Esophagus muscularis mucosa (tissue), 4 donors: ENCODE measurements around the gene PBX3. TPM values are rescaled to one million over a fixed set of nuclear protein-coding genes. Genes with fewer than 3 reads are reported as not detected.

Experiments used
- DNase-seq: peaks from one replicate; pipeline ENCODE4 v3.0.0-alpha.2; 2017; ENCODE audit errors: extremely low spot score
- H3K27ac ChIP-seq, 4 donors: fragments of 200-600 bp; sonication (generic); replicated peaks in 1 of 4; 1 replicate in 3 of 4; 2 replicates in 1 of 4; pipeline ENCODE4 v1.5.1; 2016 to 2019; ENCODE audit warnings: mild to moderate bottlenecking in 1 of 4
- H3K27me3 ChIP-seq, 4 donors: fragments of 200-600 bp; sonication (generic); one replicate each; pipeline versions ENCODE4 v1.5.1 to v1.6.0; 2016 to 2019
- H3K36me3 ChIP-seq, 4 donors: fragments of 200-600 bp; sonication (generic); one replicate each; pipeline ENCODE4 v1.5.1; 2016 to 2019
- H3K4me1 ChIP-seq, 4 donors: fragments of 200-600 bp; sonication (generic); one replicate each; pipeline ENCODE4 v1.5.1; 2016 to 2019
- H3K4me3 ChIP-seq, 4 donors: fragments of 200-600 bp; sonication (generic); 1 replicate in 2 of 4; 2 replicates in 2 of 4; pipeline ENCODE4 v1.5.1; 2016 to 2019; ENCODE audit warnings: mild to moderate bottlenecking in 4 of 4, moderate library complexity in 1 of 4
- H3K9me3 ChIP-seq, 4 donors: fragments of 200-600 bp; sonication (generic); 1 replicate in 3 of 4; 2 replicates in 1 of 4; pipeline ENCODE4 v1.5.1; 2016 to 2019
- EP300 ChIP-seq: sonication (generic); formaldehyde crosslinking; IDR thresholded peaks from one replicate; pipeline ENCODE4 v1.6.1; 2017; ENCODE audit warnings: antibody characterized with exemption
- POLR2A ChIP-seq: fragments of 450-650 bp; IDR thresholded peaks from one replicate; pipeline ENCODE4 v1.6.1; 2017; ENCODE audit warnings: antibody characterized with exemption, moderate library complexity, mild to moderate bottlenecking, low read depth
- POLR2AphosphoS5 ChIP-seq, 2 donors: sonication (generic); formaldehyde crosslinking; IDR thresholded peaks; one replicate each; pipeline ENCODE4 v1.6.1; 2017; ENCODE audit warnings: antibody characterized with exemption in 2 of 2
- WGBS: methylation state at CpG from one replicate; pipeline ENCODE4 v1.1.5; 2018; 5-methylcytosine and 5-hydroxymethylcytosine counted together
- intact Hi-C: fragments of 100-400 bp; cut with DNase I; formaldehyde crosslinking; loops from one replicate; pipeline ENCODE4 v1.15.1; 2023
- total RNA-seq, 4 donors: library from RNA; depleted of rRNA; stranded (reverse); fragments of >200 nt; gene quantifications; one replicate each; pipeline versions ENCODE4 v1.1.0 to v1.2.1, GENCODE V29; 2016
- TF ChIP-seq, protein P1 (sequence below), 3 experiments: fragments of 200-600 bp in 2 of 3; fragments of 450-650 bp in 1 of 3; sonication (generic) in 2 of 3; IDR thresholded peaks; one replicate each; pipeline ENCODE4 v1.5.1; 2017 to 2019; ENCODE audit warnings: antibody characterized with exemption in 3 of 3, mild to moderate bottlenecking in 2 of 3, moderate library complexity in 1 of 3

PBX3 gene
- total RNA-seq, 4 donors from 2014 or later = 50.1 to 82.4 (median 54.3) TPM

DNA sequence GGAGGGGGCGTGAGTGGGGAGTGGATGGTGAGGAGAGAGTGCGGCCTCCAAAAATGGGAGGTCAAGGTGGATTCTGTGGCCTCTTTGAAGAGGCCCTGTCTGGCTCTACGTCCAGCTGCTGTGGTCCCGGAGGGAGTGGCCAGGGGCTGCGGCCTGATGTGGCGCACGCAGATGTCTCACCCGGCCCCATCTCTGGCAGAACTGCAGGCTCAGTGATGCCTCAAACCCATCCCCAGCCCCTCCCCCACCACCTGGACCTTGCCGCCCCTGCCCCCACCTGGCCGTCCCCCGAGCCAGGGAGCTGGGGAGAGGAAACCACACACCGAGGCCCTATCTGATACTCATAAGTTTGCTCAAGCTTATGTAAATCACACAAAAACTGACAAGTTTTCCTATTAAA, 267.6 kb downstream of the PBX3 start:
- TF ChIP-seq POLR2A (no peak), POLR2AphosphoS5 (IDR thresholded peaks at IDR 0.05) (no peak), EP300 (no peak)
- TF ChIP-seq, protein P1, sequence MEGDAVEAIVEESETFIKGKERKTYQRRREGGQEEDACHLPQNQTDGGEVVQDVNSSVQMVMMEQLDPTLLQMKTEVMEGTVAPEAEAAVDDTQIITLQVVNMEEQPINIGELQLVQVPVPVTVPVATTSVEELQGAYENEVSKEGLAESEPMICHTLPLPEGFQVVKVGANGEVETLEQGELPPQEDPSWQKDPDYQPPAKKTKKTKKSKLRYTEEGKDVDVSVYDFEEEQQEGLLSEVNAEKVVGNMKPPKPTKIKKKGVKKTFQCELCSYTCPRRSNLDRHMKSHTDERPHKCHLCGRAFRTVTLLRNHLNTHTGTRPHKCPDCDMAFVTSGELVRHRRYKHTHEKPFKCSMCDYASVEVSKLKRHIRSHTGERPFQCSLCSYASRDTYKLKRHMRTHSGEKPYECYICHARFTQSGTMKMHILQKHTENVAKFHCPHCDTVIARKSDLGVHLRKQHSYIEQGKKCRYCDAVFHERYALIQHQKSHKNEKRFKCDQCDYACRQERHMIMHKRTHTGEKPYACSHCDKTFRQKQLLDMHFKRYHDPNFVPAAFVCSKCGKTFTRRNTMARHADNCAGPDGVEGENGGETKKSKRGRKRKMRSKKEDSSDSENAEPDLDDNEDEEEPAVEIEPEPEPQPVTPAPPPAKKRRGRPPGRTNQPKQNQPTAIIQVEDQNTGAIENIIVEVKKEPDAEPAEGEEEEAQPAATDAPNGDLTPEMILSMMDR (IDR thresholded peaks at IDR 0.05) = no peak
- H3K9me3 ChIP-seq = peaks cover 0 to 1% (median under 1%) of the 10 kb centered on the region in 4 donors
- 68% methylated on average over 12 of the region's 12 CpGs for WGBS
- intact Hi-C loops = no loop called here
- no peak overlapping the region for H3K27ac ChIP-seq
- no peak for DNase-seq
- H3K27me3 ChIP-seq = no peaks in the 10 kb centered on the region
- no peaks in the 10 kb centered on the region for H3K4me1 ChIP-seq
- H3K36me3 ChIP-seq = no peaks in the 10 kb centered on the region
- H3K4me3 ChIP-seq = no peak overlapping the region

DNA sequence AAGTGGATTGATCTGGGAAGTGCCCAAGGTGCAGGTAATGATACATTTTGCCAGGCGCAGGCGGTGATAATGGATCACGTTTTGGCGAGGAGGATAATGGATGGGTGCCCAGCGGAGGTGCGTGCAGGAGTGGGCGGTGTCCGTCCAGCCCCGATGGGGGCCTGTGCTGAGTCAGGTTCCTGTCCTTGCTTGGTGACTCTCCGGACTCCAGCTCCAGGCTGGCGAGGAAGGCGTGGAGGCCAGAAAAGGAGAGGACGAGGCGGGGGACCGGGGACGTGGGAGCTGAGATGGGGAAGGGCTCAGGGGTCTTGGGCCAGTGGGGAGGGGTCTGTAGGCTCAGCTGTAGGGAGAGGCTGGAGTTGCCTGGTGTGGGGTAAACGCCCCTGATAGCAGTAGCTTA, 268.3 kb downstream of the PBX3 start:
- no peaks in the 10 kb centered on the region for H3K27me3 ChIP-seq
- no peak overlapping the region for H3K27ac ChIP-seq
- no peak for DNase-seq
- no peaks in the 10 kb centered on the region for H3K9me3 ChIP-seq
- no peaks in the 10 kb centered on the region for H3K4me1 ChIP-seq
- H3K4me3 ChIP-seq = no peak overlapping the region
- WGBS = 94% methylated on average over 17 of the region's 17 CpGs
- intact Hi-C loops = no loop called here
- H3K36me3 ChIP-seq = no peaks in the 10 kb centered on the region
- TF ChIP-seq, protein P1 (IDR thresholded peaks at IDR 0.05) = no peak

DNA sequence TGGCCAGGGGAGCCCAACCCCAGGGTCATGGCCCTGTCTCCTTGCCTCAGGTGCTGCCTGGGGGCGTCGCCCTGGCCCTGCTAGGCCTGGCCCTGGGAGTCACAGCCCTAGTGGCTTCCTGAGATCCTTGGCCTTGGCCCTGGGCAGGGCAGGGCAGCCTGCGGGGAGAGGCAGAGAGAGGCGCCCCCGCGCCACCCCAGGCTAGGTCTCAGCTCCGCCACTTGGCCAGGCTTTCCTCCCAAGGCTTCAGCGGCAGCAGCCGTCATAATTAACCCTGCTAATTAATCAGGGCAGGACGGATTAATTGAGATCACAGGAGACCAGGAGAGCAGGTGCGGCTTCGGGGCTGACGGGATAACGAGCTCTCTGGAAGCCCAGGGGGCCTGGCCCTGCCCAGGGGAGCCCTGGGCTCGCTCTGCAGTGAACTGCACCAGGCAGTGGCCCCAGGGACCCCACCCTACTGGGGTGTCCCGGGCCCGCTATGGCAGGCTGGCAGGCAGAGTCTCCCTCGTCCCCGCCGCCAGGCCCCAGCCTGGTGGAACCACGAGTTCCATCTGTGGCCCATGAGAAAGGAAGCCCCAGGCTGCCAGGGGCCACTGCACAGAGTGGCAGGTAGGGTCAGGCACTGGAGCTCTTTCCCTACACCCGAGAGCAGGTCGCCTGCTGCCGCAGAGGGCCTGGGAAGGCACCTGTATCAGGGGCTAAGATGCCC, 269.6 kb downstream of the PBX3 start:
- TF ChIP-seq EP300 (no peak), POLR2AphosphoS5 (IDR thresholded peaks at IDR 0.05) (no peak), POLR2A (no peak)
- TF ChIP-seq, protein P1 (IDR thresholded peaks at IDR 0.05) = no peak
- no peaks in the 10 kb centered on the region for H3K27me3 ChIP-seq
- DNase-seq = no peak
- WGBS = 81% methylated on average over 13 of the region's 24 CpGs
- intact Hi-C loops = no loop called here
- no peaks in the 10 kb centered on the region for H3K4me1 ChIP-seq
- no peaks in the 10 kb centered on the region for H3K36me3 ChIP-seq
- no peak overlapping the region for H3K27ac ChIP-seq
- no peaks in the 10 kb centered on the region for H3K9me3 ChIP-seq
- H3K4me3 ChIP-seq = no peak overlapping the region

Other genes with a start within 250 kb of the PBX3 start
- 100 to 1,000 TPM in 1 of 4 donors, 10 to 100 TPM in 3; 84.3 to 103 (median 93.4) TPM for gene MAPKAP1, start 40.2 kb upstream of the PBX3 start, total RNA-seq